Stimulated activated effector memory CD8-positive, alpha-beta T cell treated with anti-CD3 and anti-CD28 coated beads, Interleukin-12 subunit alpha, Interleukin-12 subunit beta, amount 100 ng/mL, for 72 hours (primary cell): ENCODE data around the gene LNX2.

Experiments
- ATAC-seq: fragments of 150-1000 bp; cut with Tn5 transposase; 2 replicates; pipeline ENCODE4 v1.10.0; 2021
- DNase-seq, 2 donors: peaks; one replicate each; pipeline ENCODE4 v3.0.0; 2021 to 2022; ENCODE audit warnings: low spot score in 2 of 2
- H3K27ac Mint-ChIP-seq: one replicate; pipeline ENCODE4 v1.8.0; 2022; ENCODE audit warnings: mild to moderate bottlenecking, mixed read lengths
- H3K36me3 Mint-ChIP-seq: one replicate; pipeline ENCODE4 v1.8.0; 2022; ENCODE audit warnings: mild to moderate bottlenecking, mixed read lengths
- H3K4me1 Mint-ChIP-seq: one replicate; pipeline ENCODE4 v1.8.0; 2022; ENCODE audit warnings: mixed read lengths
- H3K4me3 Mint-ChIP-seq: one replicate; pipeline ENCODE4 v1.8.0; 2022; ENCODE audit warnings: mild to moderate bottlenecking, mixed read lengths
- H3K9me3 Mint-ChIP-seq: one replicate; pipeline ENCODE4 v1.8.0; 2022; ENCODE audit warnings: mixed read lengths

The LNX2 gene

GRCh38 chr13:27644302-27644701 is 24.0 kb upstream of the LNX2 start:
- ATAC-seq (no peak), DNase-seq (no peak)
- no peak overlapping the region for H3K4me3 Mint-ChIP-seq
- no peak overlapping the region for H3K27ac Mint-ChIP-seq
- no peaks in the 10 kb centered on the region for H3K9me3 Mint-ChIP-seq
- H3K4me1 Mint-ChIP-seq = peaks cover 41% of the 10 kb centered on the region
- peaks cover 18% of the 10 kb centered on the region for H3K36me3 Mint-ChIP-seq

GRCh38 chr13:27643334-27644132 is 23.2 kb upstream of the LNX2 start:
- no peaks in the 10 kb centered on the region for H3K9me3 Mint-ChIP-seq
- no peak overlapping the region for H3K27ac Mint-ChIP-seq
- peak; percentile 80 for ATAC-seq
- peaks cover 11% of the 10 kb centered on the region for H3K36me3 Mint-ChIP-seq
- H3K4me3 Mint-ChIP-seq = no peak overlapping the region
- H3K4me1 Mint-ChIP-seq = peaks cover 41% of the 10 kb centered on the region
- DNase-seq = no peak

DNA sequence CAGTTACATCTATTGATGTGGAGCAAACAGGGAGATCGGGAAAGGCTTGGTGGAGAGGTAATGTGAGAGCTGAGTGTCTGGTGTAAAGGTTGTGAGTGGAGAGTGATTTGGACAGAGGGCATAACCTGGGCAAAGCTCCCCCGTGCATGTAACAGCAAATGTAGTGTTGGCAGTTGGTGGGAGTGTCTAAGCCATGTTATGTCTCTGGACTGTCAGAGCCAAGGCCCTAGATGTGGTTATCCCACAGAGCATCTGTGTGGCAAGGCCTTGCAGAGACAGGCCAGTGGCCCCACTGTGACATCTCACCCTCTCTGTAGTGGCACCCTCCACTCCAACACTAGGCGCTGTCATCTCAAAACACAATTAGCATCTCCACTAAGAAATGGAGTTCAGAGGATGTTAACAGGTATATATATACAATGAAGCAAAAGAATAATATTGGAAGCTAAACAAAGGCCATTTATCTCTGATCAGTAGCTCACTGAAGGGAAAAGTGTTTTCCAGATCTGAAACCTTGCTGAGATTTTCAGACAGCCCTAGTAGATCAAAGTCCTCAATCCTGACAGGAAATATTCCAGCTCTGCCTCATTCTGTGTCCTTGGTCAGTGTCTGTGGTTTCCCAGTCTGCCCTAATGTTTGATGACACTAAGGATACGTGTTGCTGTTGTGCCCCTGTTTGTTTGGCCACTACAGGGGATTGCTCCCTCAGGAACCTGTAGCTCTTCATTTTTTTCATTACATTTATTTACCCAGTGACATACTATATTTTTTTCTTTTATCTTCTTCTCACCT is 21.6 kb upstream of the LNX2 start:
- no peak for ATAC-seq
- Mint-ChIP-seq H3K4me1 (peaks cover 45% of the 10 kb centered on the region), H3K27ac (no peak overlapping the region), H3K4me3 (no peak overlapping the region), H3K9me3 (no peaks in the 10 kb centered on the region), H3K36me3 (peaks cover 6% of the 10 kb centered on the region)
- no peak for DNase-seq

DNA sequence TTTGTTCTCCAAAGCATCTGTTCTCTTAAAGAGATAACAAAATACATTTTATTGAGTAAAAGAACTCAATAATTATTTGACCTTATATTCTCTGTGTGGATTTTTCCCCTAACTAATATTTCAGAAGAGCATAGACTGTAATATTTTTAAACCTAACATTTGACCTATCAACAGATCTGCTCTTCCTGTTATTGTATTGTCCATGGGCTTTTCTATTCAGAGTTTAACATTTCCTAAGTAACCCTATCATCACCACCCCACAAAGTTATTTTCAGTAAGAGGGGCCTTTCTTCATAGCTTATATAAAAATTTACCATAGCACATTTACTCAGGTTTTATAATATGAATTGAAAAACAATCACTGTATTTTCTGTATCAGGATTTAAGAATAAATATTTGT is 18.9 kb upstream of the LNX2 start:
- Mint-ChIP-seq H3K4me1 (peaks cover 39% of the 10 kb centered on the region), H3K4me3 (no peak overlapping the region), H3K36me3 (peaks cover 6% of the 10 kb centered on the region), H3K27ac (no peak overlapping the region), H3K9me3 (no peaks in the 10 kb centered on the region)
- DNase-seq (no peak), ATAC-seq (no peak)

- H3K4me1 Mint-ChIP-seq = peaks cover 36% of the 10 kb centered on the region
- ATAC-seq (no peak), DNase-seq (no peak)
- no peaks in the 10 kb centered on the region for H3K9me3 Mint-ChIP-seq
- no peak overlapping the region for H3K4me3 Mint-ChIP-seq
- no peak overlapping the region for H3K27ac Mint-ChIP-seq
- peaks cover 6% of the 10 kb centered on the region for H3K36me3 Mint-ChIP-seq
These were observed 18.2 kb upstream of the LNX2 start for GRCh38 chr13:27638521-27638920.

DNA sequence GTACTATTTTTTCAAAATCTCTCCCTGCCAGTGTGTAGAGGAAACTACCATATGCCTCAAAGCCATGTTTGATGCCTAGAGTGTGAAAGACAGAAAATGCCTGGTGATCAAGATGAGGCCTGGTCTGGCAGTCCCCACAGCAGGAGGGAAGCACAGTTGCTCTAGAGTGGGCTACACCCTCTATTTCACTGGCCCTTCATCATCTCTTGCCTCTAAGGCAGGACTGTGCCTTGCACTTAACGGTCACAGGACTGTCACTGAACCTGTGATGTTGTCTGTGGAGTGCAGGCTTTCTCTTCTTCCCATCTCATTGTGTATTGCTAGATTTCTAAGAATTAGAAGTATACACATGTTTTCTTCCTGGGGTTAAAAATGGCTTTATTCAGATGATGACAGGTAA is 17.7 kb upstream of the LNX2 start:
- peaks cover 6% of the 10 kb centered on the region for H3K36me3 Mint-ChIP-seq
- peaks cover 31% of the 10 kb centered on the region for H3K4me1 Mint-ChIP-seq
- H3K27ac Mint-ChIP-seq = no peak overlapping the region
- ATAC-seq (no peak), DNase-seq (no peak)
- no peaks in the 10 kb centered on the region for H3K9me3 Mint-ChIP-seq
- no peak overlapping the region for H3K4me3 Mint-ChIP-seq

GRCh38 chr13:27637289-27637626 is 16.9 kb upstream of the LNX2 start:
- no peak overlapping the region for H3K4me3 Mint-ChIP-seq
- DNase-seq = no peak
- no peak for ATAC-seq
- H3K4me1 Mint-ChIP-seq = peaks cover 25% of the 10 kb centered on the region
- H3K9me3 Mint-ChIP-seq = no peaks in the 10 kb centered on the region
- H3K27ac Mint-ChIP-seq = no peak overlapping the region
- H3K36me3 Mint-ChIP-seq = peaks cover 7% of the 10 kb centered on the region

GRCh38 chr13:27636589-27637288 is 16.4 kb upstream of the LNX2 start:
- Mint-ChIP-seq H3K9me3 (no peaks in the 10 kb centered on the region), H3K27ac (no peak overlapping the region), H3K36me3 (peaks cover 12% of the 10 kb centered on the region), H3K4me3 (no peak overlapping the region), H3K4me1 (peaks cover 26% of the 10 kb centered on the region)
- DNase-seq (no peak), ATAC-seq (peak; percentile 61)

DNA sequence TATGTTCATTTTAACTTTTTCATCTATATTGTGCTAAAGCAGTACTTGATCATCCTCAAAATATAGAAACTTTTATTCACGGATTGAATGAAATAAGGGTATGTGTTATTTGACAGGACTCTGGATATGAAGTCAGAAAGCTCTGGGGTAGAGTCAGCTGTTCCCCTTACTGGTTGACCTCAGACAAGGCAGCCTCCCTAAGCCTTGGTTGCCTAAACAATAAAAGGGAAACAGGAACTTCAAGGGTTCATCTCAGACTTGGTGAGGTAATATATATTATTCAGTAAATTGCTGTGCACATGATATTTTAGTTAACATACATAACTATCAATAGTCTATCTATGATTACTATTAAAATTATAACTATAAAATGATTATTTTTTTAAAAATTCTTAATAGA is 14.9 kb upstream of the LNX2 start:
- H3K9me3 Mint-ChIP-seq = no peaks in the 10 kb centered on the region
- H3K36me3 Mint-ChIP-seq = peaks cover 18% of the 10 kb centered on the region
- no peak overlapping the region for H3K4me3 Mint-ChIP-seq
- H3K4me1 Mint-ChIP-seq = peaks cover 36% of the 10 kb centered on the region
- H3K27ac Mint-ChIP-seq = no peak overlapping the region
- ATAC-seq = no peak
- no peak for DNase-seq

GRCh38 chr13:27634791-27635190 is 14.5 kb upstream of the LNX2 start:
- Mint-ChIP-seq H3K9me3 (no peaks in the 10 kb centered on the region), H3K4me3 (no peak overlapping the region), H3K27ac (no peak overlapping the region), H3K36me3 (peaks cover 18% of the 10 kb centered on the region), H3K4me1 (peaks cover 38% of the 10 kb centered on the region)
- no peak for DNase-seq
- ATAC-seq = no peak

DNA sequence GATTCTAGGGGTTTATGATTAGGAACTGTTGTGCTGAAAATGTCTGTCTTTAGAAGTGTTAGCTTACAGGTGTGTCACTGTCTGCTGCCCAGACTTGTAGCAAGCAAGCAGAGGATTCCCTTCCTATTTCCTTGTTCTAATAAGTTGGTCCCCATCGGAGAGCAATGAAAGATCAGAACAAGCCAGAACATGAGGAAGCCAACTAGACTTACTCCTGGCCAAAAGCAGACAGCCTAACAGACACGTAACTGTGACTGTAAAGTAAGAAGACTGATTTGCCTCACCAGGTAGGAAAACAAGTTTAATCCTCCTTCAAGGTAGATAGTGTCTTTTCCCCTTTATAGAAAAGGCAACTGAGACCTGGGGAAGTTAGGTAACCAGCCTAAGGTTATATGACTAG is 13.9 kb upstream of the LNX2 start:
- no peak overlapping the region for H3K4me3 Mint-ChIP-seq
- H3K4me1 Mint-ChIP-seq = peaks cover 38% of the 10 kb centered on the region
- H3K9me3 Mint-ChIP-seq = no peaks in the 10 kb centered on the region
- DNase-seq (no peak), ATAC-seq (no peak)
- H3K27ac Mint-ChIP-seq = no peak overlapping the region
- peaks cover 18% of the 10 kb centered on the region for H3K36me3 Mint-ChIP-seq

DNA sequence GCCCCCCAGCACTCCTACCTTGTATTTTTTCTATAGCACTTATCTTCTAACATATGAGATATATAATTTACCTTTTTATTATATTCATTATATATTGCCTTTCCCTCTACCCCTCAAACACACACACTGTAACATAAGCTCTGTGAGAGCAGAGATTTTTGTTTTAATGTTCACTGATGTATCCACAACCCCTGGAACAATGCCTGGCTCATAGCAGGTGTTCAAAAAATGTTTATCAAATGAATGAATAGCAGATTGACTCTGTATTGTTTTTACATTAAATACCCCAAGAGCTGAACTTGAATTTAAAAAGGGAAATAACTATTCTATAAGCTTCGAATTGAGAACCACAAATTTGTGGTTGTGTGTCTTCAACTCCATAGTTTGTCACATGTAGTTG is 12.3 kb upstream of the LNX2 start:
- no peak overlapping the region for H3K4me3 Mint-ChIP-seq
- H3K9me3 Mint-ChIP-seq = no peaks in the 10 kb centered on the region
- peaks cover 45% of the 10 kb centered on the region for H3K4me1 Mint-ChIP-seq
- no peak for ATAC-seq
- no peak for DNase-seq
- H3K27ac Mint-ChIP-seq = no peak overlapping the region
- peaks cover 21% of the 10 kb centered on the region for H3K36me3 Mint-ChIP-seq

DNA sequence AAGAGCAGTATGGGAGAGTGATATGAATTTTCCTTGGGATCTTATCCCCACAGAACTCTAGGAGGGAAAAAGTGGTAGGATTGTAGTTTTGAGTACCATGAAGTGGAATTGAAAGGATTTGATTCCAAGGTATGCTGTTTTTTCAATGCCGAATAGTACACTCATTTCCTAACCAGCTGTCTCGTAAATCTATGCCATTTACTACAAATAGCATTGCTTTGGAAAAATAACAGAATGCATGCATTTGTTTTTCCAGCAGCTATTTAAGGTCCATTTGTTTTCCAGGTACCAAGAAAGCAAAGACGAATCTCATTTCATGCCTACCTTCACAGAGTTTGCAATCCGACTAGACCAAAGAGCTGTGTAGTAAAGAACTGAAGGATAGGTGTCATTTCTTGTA is 11.9 kb upstream of the LNX2 start:
- H3K36me3 Mint-ChIP-seq = peaks cover 26% of the 10 kb centered on the region
- H3K9me3 Mint-ChIP-seq = no peaks in the 10 kb centered on the region
- H3K4me3 Mint-ChIP-seq = no peak overlapping the region
- ATAC-seq (no peak), DNase-seq (no peak)
- peak overlapping the region; percentile 56 for H3K27ac Mint-ChIP-seq
- peaks cover 48% of the 10 kb centered on the region for H3K4me1 Mint-ChIP-seq

GRCh38 chr13:27631665-27632064 is 11.3 kb upstream of the LNX2 start:
- Mint-ChIP-seq H3K36me3 (peaks cover 30% of the 10 kb centered on the region), H3K9me3 (no peaks in the 10 kb centered on the region), H3K4me1 (peaks cover 48% of the 10 kb centered on the region), H3K4me3 (no peak overlapping the region), H3K27ac (peak overlapping the region; percentile 56)
- ATAC-seq (peak; percentile 70), DNase-seq (no peak)

- Mint-ChIP-seq H3K9me3 (no peaks in the 10 kb centered on the region), H3K36me3 (peaks cover 30% of the 10 kb centered on the region), H3K4me1 (peaks cover 51% of the 10 kb centered on the region), H3K27ac (peak overlapping the region; percentile 56), H3K4me3 (no peak overlapping the region)
- DNase-seq (no peak), ATAC-seq (peak; percentile 42)
These were observed 10.8 kb upstream of the LNX2 start for GRCh38 chr13:27631156-27631555.
